HepG2 (cell line): ENCODE results near the gene TEX14. TPM values are rescaled to one million over a fixed set of nuclear protein-coding genes. Genes with fewer than 3 reads are reported as not detected.

Experiments used
- ATAC-seq: fragments of 200-7000 bp; cut with Tn5 transposase; 3 replicates; pipeline ENCODE4 v1.9.1; 2020; ENCODE audit warnings: mild to moderate bottlenecking, moderate library complexity
- BruUV-seq: library from RNA; stranded (reverse); fragments of 400-500 nt; replicated peaks from 2 replicates; lab custom pipeline; 2021; lab: Mats Ljungman, UMichigan
- CTCF ChIA-PET: fragments of 300-600 bp; formaldehyde crosslinking; extraction: SDS; loops from one replicate; lab custom pipeline; 2021; ENCODE audit warnings: low total read pairs, inconsistent platforms, low intra/inter-chr PET ratio; lab: Yijun Ruan, JAX
- POLR2A ChIA-PET: fragments of 350-600 bp; sonication (Branson Sonifier 250); formaldehyde crosslinking; loops from one replicate; lab custom pipeline; 2020; ENCODE audit warnings: antibody characterized with exemption, inconsistent platforms; lab: Yijun Ruan, JAX
- DNase-seq: peaks from one replicate; pipeline ENCODE4 v3.0.0-alpha.2; 2015; ENCODE audit warnings: low spot score
- FAIRE-seq: peaks from 3 replicates; lab custom pipeline; 2011; peaks lifted over from hg19 to GRCh38; lab: Jason Lieb, UNC
- H2AFZ ChIP-seq: one replicate; pipeline ENCODE4 v1.6.1; 2011; ENCODE audit warnings: low read length, inconsistent platforms
- H3K27ac ChIP-seq: fragments of 300-600 bp; 3 replicates; pipeline ENCODE4 v1.8.0; 2011; ENCODE audit warnings: mixed run types, mild to moderate bottlenecking, mixed read lengths, low read length, inconsistent platforms; ENCODE audit not compliant: insufficient read depth; ENCODE audit errors: extremely low read length
- H3K27me3 ChIP-seq, 2 experiments: fragments of 200-600 bp in 1 of 2; 2 replicates in 1 of 2; 3 replicates in 1 of 2; pipeline versions ENCODE4 v1.6.0 to v1.8.0; 2011; ENCODE audit warnings: low read length in 2 of 2, mild to moderate bottlenecking in 2 of 2, moderate library complexity in 2 of 2, inconsistent platforms in 1 of 2; ENCODE audit not compliant: insufficient read depth in 2 of 2, control insufficient read depth in 1 of 2
- H3K36me3 ChIP-seq, 2 experiments: fragments of 200-600 bp in 1 of 2; replicated peaks in 1 of 2; 2 replicates in 1 of 2; 3 replicates in 1 of 2; pipeline versions ENCODE4 v1.5.1 to v1.8.0; 2011; ENCODE audit warnings: low read length in 2 of 2, inconsistent platforms in 1 of 2; ENCODE audit not compliant: insufficient read depth in 2 of 2, control insufficient read depth in 1 of 2
- H3K4me1 ChIP-seq: 2 replicates; pipeline ENCODE4 v1.5.1; 2012; ENCODE audit warnings: low read length, inconsistent platforms; ENCODE audit not compliant: insufficient read depth
- H3K4me2 ChIP-seq: 2 replicates; pipeline ENCODE4 v1.6.0; 2011; ENCODE audit warnings: low read depth, low read length, inconsistent platforms
- H3K4me3 ChIP-seq, 3 experiments: fragments of 200-600 bp in 1 of 3; sonication (generic), shearing (Covaris generic) in 1 of 3; replicated peaks in 1 of 3; 2 replicates each; pipeline ENCODE4 v1.5.1; 2011 to 2016; ENCODE audit warnings: low read length in 3 of 3, inconsistent platforms in 2 of 3, low read depth in 2 of 3, mild to moderate bottlenecking in 2 of 3, control low read depth in 1 of 3, mixed read lengths in 1 of 3; ENCODE audit not compliant: insufficient read depth in 1 of 3
- H3K79me2 ChIP-seq: one replicate; pipeline ENCODE4 v1.6.1; 2011; ENCODE audit warnings: low read length, inconsistent platforms; ENCODE audit not compliant: insufficient read depth
- H3K9ac ChIP-seq: 2 replicates; pipeline ENCODE4 v1.6.0; 2011; ENCODE audit warnings: mild to moderate bottlenecking, low read depth, low read length, inconsistent platforms; ENCODE audit not compliant: insufficient read depth
- H3K9me3 ChIP-seq: 2 replicates; pipeline ENCODE4 v1.5.1; 2012; ENCODE audit warnings: mild to moderate bottlenecking, low read length
- H4K20me1 ChIP-seq: 2 replicates; pipeline ENCODE4 v1.6.0; 2011; ENCODE audit warnings: inconsistent platforms, mild to moderate bottlenecking, low read length, moderate library complexity; ENCODE audit not compliant: insufficient read depth
- ARID2 ChIP-seq: sonication (generic); formaldehyde crosslinking; IDR thresholded peaks from 2 replicates; pipeline ENCODE4 v1.8.1; 2022; ENCODE audit warnings: mild to moderate bottlenecking, missing genetic modification reagents, borderline replicate concordance
- BRD4 ChIP-seq: sonication (generic); formaldehyde crosslinking; IDR thresholded peaks from 2 replicates; pipeline ENCODE4 v1.4.0; 2020; ENCODE audit warnings: missing genetic modification reagents
- FOXM1 ChIP-seq: sonication (generic); formaldehyde crosslinking; IDR thresholded peaks from 2 replicates; pipeline ENCODE4 v1.5.0; 2020; ENCODE audit warnings: missing genetic modification reagents
- HCFC1 ChIP-seq: fragments of 150-350 bp; IDR thresholded peaks from 2 replicates; pipeline ENCODE4 v1.6.1; 2014; ENCODE audit warnings: low read depth, low read length
- HDAC2 ChIP-seq: sonication (generic); formaldehyde crosslinking; IDR thresholded peaks from 2 replicates; pipeline ENCODE4 v1.4.0; 2020; ENCODE audit warnings: missing genetic modification reagents
- HOXA5 ChIP-seq: sonication (generic); formaldehyde crosslinking; IDR thresholded peaks from 2 replicates; pipeline ENCODE4 v1.4.0; 2020; ENCODE audit warnings: missing genetic modification reagents
- POLR2AphosphoS5 ChIP-seq: IDR thresholded peaks from 2 replicates; pipeline ENCODE4 v1.6.1; 2012; ENCODE audit warnings: low read depth, low read length
- PRPF4 ChIP-seq: fragments of 200-400 bp; formaldehyde crosslinking; IDR thresholded peaks from 2 replicates; pipeline ENCODE4 v1.6.1; 2016; ENCODE audit warnings: low read length, low read depth; ENCODE audit not compliant: poor library complexity, severe bottlenecking
- RBFOX2 ChIP-seq: fragments of 200-400 bp; formaldehyde crosslinking; IDR thresholded peaks from 2 replicates; pipeline ENCODE4 v1.6.1; 2017; ENCODE audit warnings: low read depth, mild to moderate bottlenecking, low read length
- RBM39 ChIP-seq: fragments of 200-400 bp; formaldehyde crosslinking; IDR thresholded peaks from one replicate; pipeline ENCODE4 v1.6.1; 2018; ENCODE audit warnings: antibody characterized with exemption, mild to moderate bottlenecking, low read depth, low read length; ENCODE audit not compliant: poor library complexity, severe bottlenecking
- TBP ChIP-seq: sonication (generic); formaldehyde crosslinking; IDR thresholded peaks from 2 replicates; pipeline ENCODE4 v1.5.0; 2020; ENCODE audit warnings: missing genetic modification reagents
- TOPORS ChIP-seq: sonication (generic); formaldehyde crosslinking; IDR thresholded peaks from 2 replicates; pipeline ENCODE4 v1.8.0; 2023; ENCODE audit warnings: mild to moderate bottlenecking, missing genetic modification reagents
- TRIM24 ChIP-seq: sonication (generic); formaldehyde crosslinking; IDR thresholded peaks from 2 replicates; pipeline ENCODE4 v1.8.0; 2022; ENCODE audit warnings: mild to moderate bottlenecking, missing genetic modification reagents
- TSC22D2 ChIP-seq: sonication (generic); formaldehyde crosslinking; IDR thresholded peaks from 2 replicates; pipeline ENCODE4 v1.5.1; 2020; ENCODE audit warnings: missing genetic modification reagents, mild to moderate bottlenecking, borderline replicate concordance
- ZMYM3 ChIP-seq: sonication (generic); formaldehyde crosslinking; IDR thresholded peaks from 2 replicates; pipeline ENCODE4 v1.5.1; 2020; ENCODE audit warnings: mild to moderate bottlenecking, missing genetic modification reagents
- ZNF230 ChIP-seq: sonication (generic); formaldehyde crosslinking; IDR thresholded peaks from 2 replicates; pipeline ENCODE4 v1.4.0; 2020; ENCODE audit warnings: mild to moderate bottlenecking, missing genetic modification reagents
- ZNF576 ChIP-seq: sonication (generic); formaldehyde crosslinking; IDR thresholded peaks from 2 replicates; pipeline ENCODE4 v1.4.0; 2020; ENCODE audit warnings: mild to moderate bottlenecking, missing genetic modification reagents
- WGBS: methylation state at CpG from one replicate; pipeline ENCODE4 v1.1.6; 2017; ENCODE audit warnings: low lambda C conversion rate; 5-methylcytosine and 5-hydroxymethylcytosine counted together
- in situ Hi-C: cut with HindIII; loops from 2 replicates; pipeline ENCODE4 v1.10.0; 2017; ENCODE audit warnings: low pct_unique_long_range_greater_than_20kb; ENCODE audit not compliant: extremely low pct_ligation_motif_present
- intact Hi-C: fragments of 100-400 bp; cut with micrococcal nuclease; formaldehyde crosslinking; loops from one replicate; pipeline ENCODE4 v1.10.0; 2022; ENCODE audit not compliant: unreplicated experiment
- polyA plus RNA-seq, 8 experiments: library from polyadenylated mRNA; depleted of rRNA in 3 of 8; stranded (reverse) in 7 of 8; unstranded in 1 of 8; fragments of >200 nt; fragmentation: Illumina TruSeq in 4 of 8; extraction: Trizol in 4 of 8; gene quantifications; 2 replicates each; pipeline versions ENCODE4 v1.2.1 to v1.2.3, GENCODE V29; 2011 to 2016; ENCODE audit warnings: low read depth in 4 of 8, missing spikeins in 1 of 8, mixed read lengths in 1 of 8; ENCODE audit not compliant: insufficient read depth in 1 of 8
- total RNA-seq, 5 experiments: library from RNA; depleted of rRNA; stranded (reverse); fragments of >200 nt; fragmentation: Illumina TruSeq; extraction: Trizol; gene quantifications; 2 replicates each; pipeline ENCODE4 v1.2.3, GENCODE V29; 2016; ENCODE audit warnings: low read depth in 1 of 5
- TF ChIP-seq, protein P1 (sequence below): sonication (generic); formaldehyde crosslinking; conservative IDR thresholded peaks from 2 replicates; pipeline ENCODE4 v1.4.0; 2020; ENCODE audit warnings: mild to moderate bottlenecking, missing genetic modification reagents, moderate library complexity

Gene TEX14
- total and polyA plus RNA-seq, 2 of the 13 experiments (the other 11 are each of a cell fraction or from before 2014, with no cell fraction given), result 0.04 to 0.07 TPM

DNA sequence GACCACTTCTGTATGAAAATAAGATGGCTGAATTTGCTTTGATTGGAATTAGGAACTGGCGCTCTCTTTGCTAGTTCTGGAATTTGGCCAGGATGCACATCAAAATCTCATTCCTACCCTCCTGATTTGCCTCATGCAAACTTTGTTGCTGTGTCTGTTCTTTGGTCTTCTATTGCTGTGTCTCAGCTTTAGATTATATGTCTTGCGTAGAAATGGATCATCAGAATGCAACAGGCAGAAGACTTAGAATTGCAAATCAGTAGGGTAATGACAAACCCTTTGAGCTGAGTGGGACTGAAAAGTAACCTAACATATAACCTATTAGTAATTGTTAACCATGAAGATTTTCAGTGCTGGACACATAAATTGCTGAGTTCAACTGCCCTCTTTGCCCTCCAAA lies 30.9 kb upstream of the TEX14 start:
- DNase-seq, result no peak
- no peak for TF ChIP-seq HDAC2 (CRISPR knock-in tag)
- no peak for TF ChIP-seq ZNF230 (CRISPR knock-in tag)
- no peak for TF ChIP-seq HOXA5
- no peak for TF ChIP-seq HCFC1
- TF ChIP-seq TRIM24 (CRISPR knock-in tag), result no peak
- TF ChIP-seq POLR2AphosphoS5, result no peak
- TF ChIP-seq ZNF576 (CRISPR knock-in tag), result no peak
- TF ChIP-seq PRPF4, result no peak
- no peak for TF ChIP-seq ARID2 (CRISPR knock-in tag)
- TF ChIP-seq RBFOX2, result no peak
- TF ChIP-seq TBP (CRISPR knock-in tag), result no peak
- TF ChIP-seq, all 625 proteins: peak for 0
- H3K79me2 ChIP-seq, result no peaks in the 10 kb centered on the region
- ChIA-PET POLR2A (no interaction called here), CTCF (no interaction called here)
- no peak overlapping the region for H3K9ac ChIP-seq
- in situ Hi-C loops (no loop called here), intact Hi-C loops (no loop called here)
- H3K4me3 ChIP-seq, result no peak overlapping the region
- no peaks in the 10 kb centered on the region for H3K9me3 ChIP-seq
- 95% methylated on average over 2 of the region's 2 CpGs for WGBS
- no TSS peak for BruUV-seq
- no peak overlapping the region for H3K4me2 ChIP-seq
- no peak for FAIRE-seq
- no peaks in the 10 kb centered on the region for H3K4me1 ChIP-seq
- H4K20me1 ChIP-seq, result no peaks in the 10 kb centered on the region
- no peak for ATAC-seq
- no peak overlapping the region for H2AFZ ChIP-seq
- no peaks in the 10 kb centered on the region; a peak in 1 of 5 replicates for H3K27me3 ChIP-seq
- H3K27ac ChIP-seq, result no peak overlapping the region
- H3K36me3 ChIP-seq, result peaks cover 3 to 8% of the 10 kb centered on the region in 2 experiments; a peak in 3 of 5 replicates

- no peaks in the 10 kb centered on the region for H4K20me1 ChIP-seq
- no peak overlapping the region for H2AFZ ChIP-seq
- intact Hi-C loops (no loop called here), in situ Hi-C loops (no loop called here)
- no peaks in the 10 kb centered on the region for H3K4me1 ChIP-seq
- no peaks in the 10 kb centered on the region for H3K9me3 ChIP-seq
- ChIA-PET POLR2A (no interaction called here), CTCF (no interaction called here)
- FAIRE-seq, result no peak
- ATAC-seq, result no peak
- no peak for DNase-seq
- 87% methylated on average over 1 of the region's 1 CpG for WGBS
- H3K79me2 ChIP-seq, result no peaks in the 10 kb centered on the region
- no peaks in the 10 kb centered on the region; a peak in 1 of 5 replicates for H3K27me3 ChIP-seq
- no peak overlapping the region for H3K9ac ChIP-seq
- no TSS peak for BruUV-seq
- H3K27ac ChIP-seq, result no peak overlapping the region
- no peak overlapping the region for H3K4me3 ChIP-seq
- H3K36me3 ChIP-seq, result peaks cover 3 to 8% of the 10 kb centered on the region in 2 experiments; a peak in 3 of 5 replicates
- H3K4me2 ChIP-seq, result no peak overlapping the region
- TF ChIP-seq FOXM1 (CRISPR knock-in tag) (no peak), RBM39 (no peak), TSC22D2 (CRISPR knock-in tag) (no peak), BRD4 (no peak), ZMYM3 (CRISPR knock-in tag) (no peak), TOPORS (no peak)
- TF ChIP-seq, protein P1, sequence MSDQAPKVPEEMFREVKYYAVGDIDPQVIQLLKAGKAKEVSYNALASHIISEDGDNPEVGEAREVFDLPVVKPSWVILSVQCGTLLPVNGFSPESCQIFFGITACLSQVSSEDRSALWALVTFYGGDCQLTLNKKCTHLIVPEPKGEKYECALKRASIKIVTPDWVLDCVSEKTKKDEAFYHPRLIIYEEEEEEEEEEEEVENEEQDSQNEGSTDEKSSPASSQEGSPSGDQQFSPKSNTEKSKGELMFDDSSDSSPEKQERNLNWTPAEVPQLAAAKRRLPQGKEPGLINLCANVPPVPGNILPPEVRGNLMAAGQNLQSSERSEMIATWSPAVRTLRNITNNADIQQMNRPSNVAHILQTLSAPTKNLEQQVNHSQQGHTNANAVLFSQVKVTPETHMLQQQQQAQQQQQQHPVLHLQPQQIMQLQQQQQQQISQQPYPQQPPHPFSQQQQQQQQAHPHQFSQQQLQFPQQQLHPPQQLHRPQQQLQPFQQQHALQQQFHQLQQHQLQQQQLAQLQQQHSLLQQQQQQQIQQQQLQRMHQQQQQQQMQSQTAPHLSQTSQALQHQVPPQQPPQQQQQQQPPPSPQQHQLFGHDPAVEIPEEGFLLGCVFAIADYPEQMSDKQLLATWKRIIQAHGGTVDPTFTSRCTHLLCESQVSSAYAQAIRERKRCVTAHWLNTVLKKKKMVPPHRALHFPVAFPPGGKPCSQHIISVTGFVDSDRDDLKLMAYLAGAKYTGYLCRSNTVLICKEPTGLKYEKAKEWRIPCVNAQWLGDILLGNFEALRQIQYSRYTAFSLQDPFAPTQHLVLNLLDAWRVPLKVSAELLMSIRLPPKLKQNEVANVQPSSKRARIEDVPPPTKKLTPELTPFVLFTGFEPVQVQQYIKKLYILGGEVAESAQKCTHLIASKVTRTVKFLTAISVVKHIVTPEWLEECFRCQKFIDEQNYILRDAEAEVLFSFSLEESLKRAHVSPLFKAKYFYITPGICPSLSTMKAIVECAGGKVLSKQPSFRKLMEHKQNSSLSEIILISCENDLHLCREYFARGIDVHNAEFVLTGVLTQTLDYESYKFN (CRISPR knock-in tag), result no peak
Measured at GRCh38 chr17:58722274-58722673, 30.4 kb upstream of the TEX14 start.
